Left ventricle myocardium inferior (tissue), 1 donor: Measurements from ENCODE around the gene CHST13. TPM values are rescaled to one million over a fixed set of nuclear protein-coding genes. Genes with fewer than 3 reads are reported as not detected.

ENCODE experiments used
- DNase-seq: peaks from one replicate; pipeline ENCODE4 v3.0.0-alpha.2; 2020
- H3K27ac ChIP-seq: fragments of 200-600 bp; replicated peaks from 2 replicates; pipeline ENCODE4 v1.8.0; 2021
- H3K27me3 ChIP-seq: fragments of 200-600 bp; 2 replicates; pipeline ENCODE4 v1.8.0; 2021; ENCODE audit warnings: low read depth
- H3K36me3 ChIP-seq: fragments of 200-600 bp; 2 replicates; pipeline ENCODE4 v1.8.0; 2021
- H3K4me1 ChIP-seq: fragments of 200-600 bp; 2 replicates; pipeline ENCODE4 v1.8.0; 2021
- H3K4me3 ChIP-seq: fragments of 200-600 bp; 2 replicates; pipeline ENCODE4 v1.8.0; 2021; ENCODE audit warnings: mild to moderate bottlenecking, moderate library complexity
- H3K9me3 ChIP-seq: fragments of 200-600 bp; replicated peaks from 2 replicates; pipeline ENCODE4 v1.8.0; 2021
- CTCF ChIP-seq: fragments of 200-600 bp; IDR thresholded peaks from 2 replicates; pipeline ENCODE4 v1.8.0; 2021; ENCODE audit warnings: antibody characterized with exemption, mild to moderate bottlenecking, borderline replicate concordance
- intact Hi-C: fragments of 100-400 bp; cut with micrococcal nuclease; formaldehyde crosslinking; loops from one replicate; pipeline ENCODE4 v1.11.0; 2022
- long read RNA-seq: library from polyadenylated mRNA; unstranded; transcript quantifications from one replicate; pipeline ENCODE4 v2.0.0, GENCODE V29; 2021
- total RNA-seq: library from RNA; stranded (reverse); fragmentation: NEBNext Ultra II Directional; extraction: Animal tissue kit (Norgen Biotek cat#: 25700); gene quantifications from one replicate; pipeline ENCODE4 v1.2.1, GENCODE V29; 2021
- donor health status: DM: no; HTN: yes; CAD: no; lungs with severe emphysema.

CHST13 gene
- 0.11 TPM for total RNA-seq
- long read RNA-seq = 0 reads

- peaks cover 21% of the 10 kb centered on the region for H3K4me1 ChIP-seq
Observed at GRCh38 chr3:126523745-126524428, at the start of gene CHST13. TSS of gene CHST13 (plus strand) at chr3:126524155. CDS start at chr3:126524333, 178 bp downstream.

GRCh38 chr3:126474498-126475412 is 49.2 kb upstream of the CHST13 start:
- no peak for DNase-seq
- intact Hi-C loops = no loop called here
- peaks cover 23% of the 10 kb centered on the region for H3K36me3 ChIP-seq
- TF ChIP-seq CTCF = no peak
- no peaks in the 10 kb centered on the region for H3K9me3 ChIP-seq
- H3K27ac ChIP-seq = peak overlapping the region; percentile 96
- H3K4me1 ChIP-seq = peaks cover 56% of the 10 kb centered on the region
- H3K4me3 ChIP-seq = peak overlapping the region; percentile 81
- no peaks in the 10 kb centered on the region for H3K27me3 ChIP-seq

More at GRCh38 chr3:126523745-126524428, at the start of gene CHST13:
- H3K36me3 ChIP-seq = no peaks in the 10 kb centered on the region
- peaks cover 36% of the 10 kb centered on the region for H3K27me3 ChIP-seq
- H3K4me3 ChIP-seq = peak within 1 kb of the TSS; percentile 64
- intact Hi-C loops = no loop called here
- DNase-seq = peak; percentile 54
- TF ChIP-seq CTCF = peak; percentile 25
- peak within 1 kb of the TSS; percentile 43 for H3K27ac ChIP-seq
- no peaks in the 10 kb centered on the region for H3K9me3 ChIP-seq

- Histone ChIP-seq H3K36me3 (peaks cover 15% of the 10 kb centered on the region), H3K9me3 (no peaks in the 10 kb centered on the region), H3K27me3 (no peaks in the 10 kb centered on the region), H3K27ac (peak within 1 kb of the TSS; percentile 96), H3K4me1 (peaks cover 53% of the 10 kb centered on the region), H3K4me3 (peak within 1 kb of the TSS; percentile 81)
- intact Hi-C loops = no loop called here
- peak; percentile 59 for TF ChIP-seq CTCF
- peak; percentile 95 for DNase-seq
Observed at GRCh38 chr3:126475413-126476114, 48.4 kb upstream of the CHST13 start, which contains the start of gene ZXDC. TSS of gene ZXDC (minus strand) at chr3:126475891. CDS start at chr3:126475865, 26 bp downstream.

- H3K9me3 ChIP-seq = no peaks in the 10 kb centered on the region
- peak overlapping the region; percentile 81 for H3K4me3 ChIP-seq
- H3K27me3 ChIP-seq = no peaks in the 10 kb centered on the region
- DNase-seq = no peak
- intact Hi-C loops = no loop called here
- peaks cover 6% of the 10 kb centered on the region for H3K36me3 ChIP-seq
- H3K4me1 ChIP-seq = peaks cover 44% of the 10 kb centered on the region
- H3K27ac ChIP-seq = peak overlapping the region; percentile 92
- TF ChIP-seq CTCF = no peak
Observed at GRCh38 chr3:126476166-126477060, 47.5 kb upstream of the CHST13 start.
